PC-3 (cell line): ENCODE results near the gene CNPY1. TPM values are rescaled to one million over a fixed set of nuclear protein-coding genes. Genes with fewer than 3 reads are reported as not detected.

Experiments used
- ATAC-seq: fragments of 200-7000 bp; cut with Tn5 transposase; 2 replicates; pipeline ENCODE4 v1.9.1; 2020; ENCODE audit warnings: mild to moderate bottlenecking, moderate library complexity
- BruUV-seq: library from RNA; stranded (reverse); fragments of 400-500 nt; replicated peaks from 2 replicates; lab custom pipeline; 2021; lab: Mats Ljungman, UMichigan
- CTCF ChIA-PET: fragments of 300-600 bp; sonication (Branson Sonifier 250); formaldehyde crosslinking; loops from one replicate; lab custom pipeline; 2022; ENCODE audit warnings: antibody characterized with exemption; lab: Charles Lee
- POLR2A ChIA-PET: fragments of 300-600 bp; sonication (Branson Sonifier 250); formaldehyde crosslinking; loops from one replicate; lab custom pipeline; 2022; ENCODE audit warnings: antibody characterized with exemption; ENCODE audit not compliant: unreplicated experiment; lab: Charles Lee
- DNase-seq: peaks from one replicate; pipeline ENCODE4 v3.0.0-alpha.2; 2015
- H2AFZ ChIP-seq: fragments of 300-600 bp; sonication (generic); 2 replicates; pipeline ENCODE4 v1.6.0; 2016; ENCODE audit warnings: antibody characterized with exemption, low read length
- H3F3A ChIP-seq: fragments of 300-600 bp; sonication (generic); one replicate; pipeline ENCODE4 v1.6.0; 2017; ENCODE audit warnings: antibody characterized with exemption, low read length, control low read depth, mild to moderate bottlenecking; ENCODE audit not compliant: unreplicated experiment
- H3K27ac ChIP-seq: fragments of 300-600 bp; sonication (generic); 2 replicates; pipeline ENCODE4 v1.5.1; 2016; ENCODE audit warnings: mild to moderate bottlenecking, low read length
- H3K27me3 ChIP-seq: fragments of 300-600 bp; sonication (generic); 2 replicates; pipeline ENCODE4 v1.6.1; 2016; ENCODE audit warnings: low read length, mixed read lengths
- H3K36me3 ChIP-seq: fragments of 300-600 bp; sonication (generic); 2 replicates; pipeline ENCODE4 v1.6.1; 2016; ENCODE audit warnings: low read depth, mixed run types, low read length, mixed read lengths
- H3K4me1 ChIP-seq: fragments of 300-600 bp; sonication (generic); 2 replicates; pipeline ENCODE4 v1.5.1; 2016; ENCODE audit warnings: low read length; ENCODE audit not compliant: insufficient read depth
- H3K4me2 ChIP-seq: fragments of 300-600 bp; sonication (generic); 2 replicates; pipeline ENCODE4 v1.6.0; 2016; ENCODE audit warnings: low read length
- H3K4me3 ChIP-seq: fragments of 300-600 bp; sonication (generic); 2 replicates; pipeline ENCODE4 v1.5.1; 2016; ENCODE audit warnings: mild to moderate bottlenecking, low read length, mixed read lengths
- H3K79me2 ChIP-seq: fragments of 300-600 bp; sonication (generic); 2 replicates; pipeline ENCODE4 v1.6.1; 2017; ENCODE audit warnings: low read length, mixed read lengths
- H3K9ac ChIP-seq: fragments of 300-600 bp; sonication (generic); 2 replicates; pipeline ENCODE4 v1.6.0; 2016; ENCODE audit warnings: mild to moderate bottlenecking, low read length
- H3K9me2 ChIP-seq: fragments of 300-600 bp; sonication (generic); replicated peaks from 2 replicates; pipeline ENCODE4 v1.6.1; 2016; ENCODE audit warnings: mixed run types, low read length, mixed read lengths
- H3K9me3 ChIP-seq: fragments of 300-600 bp; sonication (generic); 2 replicates; pipeline ENCODE4 v1.6.1; 2016; ENCODE audit warnings: low read length, mixed read lengths
- H4K20me1 ChIP-seq: fragments of 300-600 bp; sonication (generic); 2 replicates; pipeline ENCODE4 v1.6.1; 2016; ENCODE audit warnings: low read length, mixed read lengths
- EZH2 ChIP-seq: fragments of 300-600 bp; sonication (generic); IDR thresholded peaks from one replicate; pipeline ENCODE4 v1.6.1; 2017; ENCODE audit warnings: antibody characterized with exemption, mild to moderate bottlenecking, low read length; ENCODE audit not compliant: unreplicated experiment
- EZH2phosphoT487 ChIP-seq: fragments of 300-600 bp; sonication (generic); IDR thresholded peaks from 2 replicates; pipeline ENCODE4 v1.6.1; 2018; ENCODE audit warnings: mild to moderate bottlenecking, antibody characterized with exemption, low read length, borderline replicate concordance
- intact Hi-C: fragments of 100-400 bp; cut with micrococcal nuclease; formaldehyde crosslinking; loops from 2 replicates; pipeline ENCODE4 v1.9.0; 2023
- total RNA-seq: library from RNA; depleted of rRNA; stranded (reverse); fragments of >200 nt; gene quantifications from 2 replicates; pipeline ENCODE4 v1.2.3, GENCODE V29; 2014
- TF ChIP-seq, protein P1 (sequence below): fragments of 300-600 bp; sonication (generic); conservative IDR thresholded peaks from 2 replicates; pipeline ENCODE4 v1.5.1; 2017; ENCODE audit warnings: antibody characterized with exemption, low read depth, mild to moderate bottlenecking, low read length

Gene CNPY1
- total RNA-seq, 1 experiment from 2014 or later, result not detected

DNA sequence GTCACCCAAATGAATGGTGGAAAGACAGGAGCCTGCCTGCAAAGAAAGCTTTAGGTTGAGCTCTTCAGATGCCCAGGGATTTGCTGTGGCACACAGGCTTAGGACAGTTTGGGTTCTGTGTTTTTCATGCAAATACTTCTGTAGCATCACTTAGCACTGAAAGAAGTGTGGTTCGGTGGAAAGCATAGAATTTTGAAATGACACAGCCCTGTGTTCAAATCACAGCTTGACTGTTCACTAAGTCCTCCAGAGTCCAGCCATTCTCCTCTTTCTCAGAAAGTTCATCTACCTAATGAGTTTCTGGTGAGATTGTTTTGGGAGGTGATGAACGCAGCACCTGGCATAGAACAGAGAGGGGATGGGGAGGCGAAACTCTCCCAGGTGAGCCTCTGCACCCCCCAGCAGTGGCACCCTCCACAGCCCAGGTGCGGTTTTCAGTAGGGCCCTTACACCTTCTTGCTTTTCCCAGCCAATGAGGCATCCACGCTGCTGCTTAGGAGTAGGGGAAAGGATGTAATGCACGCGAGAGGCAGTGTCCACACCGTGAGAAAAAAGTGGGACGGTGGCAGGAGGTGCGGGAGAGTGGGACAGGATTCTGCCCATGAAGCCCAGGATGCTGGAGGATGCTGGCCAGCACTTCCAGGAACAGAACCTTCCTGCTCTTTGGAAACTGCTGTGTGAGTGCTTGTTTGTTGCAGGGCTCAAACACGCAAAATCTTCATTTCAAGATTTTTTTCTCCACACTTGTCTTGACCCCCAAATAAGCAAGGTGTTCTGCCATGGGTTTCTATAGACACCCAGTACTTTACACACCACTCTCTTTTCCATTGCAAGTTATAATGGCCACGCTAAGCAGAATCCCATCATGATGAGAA is 76.8 kb downstream of the CNPY1 start:
- ATAC-seq (no peak), DNase-seq (no peak)
- Histone ChIP-seq H4K20me1 (no peaks in the 10 kb centered on the region), H3K27ac (no peak overlapping the region), H3K4me3 (no peak overlapping the region), H3K4me2 (no peak overlapping the region), H3K4me1 (peaks cover 3% of the 10 kb centered on the region; the same call in 1 of the 2 replicates), H3F3A (no peaks in the 10 kb centered on the region), H3K9me2 (no peaks in the 10 kb centered on the region), H2AFZ (no peak overlapping the region), H3K9ac (no peak overlapping the region), H3K36me3 (no peaks in the 10 kb centered on the region), H3K9me3 (no peaks in the 10 kb centered on the region), H3K27me3 (peaks cover 55% of the 10 kb centered on the region), H3K79me2 (no peaks in the 10 kb centered on the region)
- CTCF ChIA-PET, result no interaction called here
- POLR2A ChIA-PET, result interaction anchor here (0.5 kb wide), 1 partner anchor 30 kb away, joined by 6 read pairs; no protein-coding TSS in a partner anchor
- BruUV-seq, result no TSS peak
- intact Hi-C loops, result no loop called here
- TF ChIP-seq EZH2, result no peak
- TF ChIP-seq, protein P1, sequence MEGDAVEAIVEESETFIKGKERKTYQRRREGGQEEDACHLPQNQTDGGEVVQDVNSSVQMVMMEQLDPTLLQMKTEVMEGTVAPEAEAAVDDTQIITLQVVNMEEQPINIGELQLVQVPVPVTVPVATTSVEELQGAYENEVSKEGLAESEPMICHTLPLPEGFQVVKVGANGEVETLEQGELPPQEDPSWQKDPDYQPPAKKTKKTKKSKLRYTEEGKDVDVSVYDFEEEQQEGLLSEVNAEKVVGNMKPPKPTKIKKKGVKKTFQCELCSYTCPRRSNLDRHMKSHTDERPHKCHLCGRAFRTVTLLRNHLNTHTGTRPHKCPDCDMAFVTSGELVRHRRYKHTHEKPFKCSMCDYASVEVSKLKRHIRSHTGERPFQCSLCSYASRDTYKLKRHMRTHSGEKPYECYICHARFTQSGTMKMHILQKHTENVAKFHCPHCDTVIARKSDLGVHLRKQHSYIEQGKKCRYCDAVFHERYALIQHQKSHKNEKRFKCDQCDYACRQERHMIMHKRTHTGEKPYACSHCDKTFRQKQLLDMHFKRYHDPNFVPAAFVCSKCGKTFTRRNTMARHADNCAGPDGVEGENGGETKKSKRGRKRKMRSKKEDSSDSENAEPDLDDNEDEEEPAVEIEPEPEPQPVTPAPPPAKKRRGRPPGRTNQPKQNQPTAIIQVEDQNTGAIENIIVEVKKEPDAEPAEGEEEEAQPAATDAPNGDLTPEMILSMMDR, result no peak

DNA sequence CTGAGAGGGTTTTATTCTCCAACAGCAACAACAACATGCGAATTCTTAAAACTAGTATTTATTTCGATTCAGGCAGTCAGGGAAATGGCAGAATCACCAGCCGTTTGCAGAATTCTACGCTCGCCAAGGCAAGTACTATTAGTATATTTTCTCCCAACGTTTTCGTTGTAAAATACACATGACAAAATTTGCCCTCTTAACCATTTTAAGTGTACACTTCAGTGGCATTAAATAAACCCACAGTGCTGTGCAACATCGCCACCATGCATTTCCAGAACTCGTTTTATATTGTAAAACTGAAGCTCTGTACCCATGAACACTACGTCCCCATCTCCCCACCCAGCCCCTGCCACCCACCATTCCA is 77.6 kb downstream of the CNPY1 start:
- H3K27me3 ChIP-seq, result peaks cover 47% of the 10 kb centered on the region
- H3K79me2 ChIP-seq, result no peaks in the 10 kb centered on the region
- no peak overlapping the region for H3K9ac ChIP-seq
- intact Hi-C loops, result no loop called here
- H3K36me3 ChIP-seq, result no peaks in the 10 kb centered on the region
- no peaks in the 10 kb centered on the region for H4K20me1 ChIP-seq
- TF ChIP-seq EZH2, result no peak
- TF ChIP-seq, protein P1, result no peak
- no peak for TF ChIP-seq EZH2phosphoT487
- no peak overlapping the region for H3K4me3 ChIP-seq
- H3K9me3 ChIP-seq, result no peaks in the 10 kb centered on the region
- H3K27ac ChIP-seq, result no peak overlapping the region
- ChIA-PET CTCF (no interaction called here), POLR2A (no interaction called here)
- no peaks in the 10 kb centered on the region for H3K9me2 ChIP-seq
- no peaks in the 10 kb centered on the region for H3F3A ChIP-seq
- DNase-seq (no peak), ATAC-seq (no peak)
- no peak overlapping the region for H3K4me2 ChIP-seq
- no TSS peak for BruUV-seq
- H2AFZ ChIP-seq, result no peak overlapping the region
- H3K4me1 ChIP-seq, result peaks cover 3% of the 10 kb centered on the region; the same call in 1 of the 2 replicates
